Measurements from ENCODE around the gene GHRL. TPM values are rescaled to one million over a fixed set of nuclear protein-coding genes. Genes with fewer than 3 reads are reported as not detected.

Gene GHRL
- total RNA-seq, 2 experiments from 2014 or later: 1.1 to 3.2 TPM

- Histone ChIP-seq H3K27ac (ENCODE audit: low read depth in 1 of 2, low read length in 2 of 2) (no peak overlapping the region), H3K27me3 (ENCODE audit: control insufficient read depth in 1 of 2, insufficient read depth in 2 of 2, low read length in 2 of 2) (no peaks in the 10 kb centered on the region), H3K4me3 (ENCODE audit: low read length) (no peak overlapping the region), H3K9me3 (ENCODE audit: control insufficient read depth in 1 of 2, insufficient read depth in 1 of 2, low read length in 2 of 2) (no peaks in the 10 kb centered on the region), H3K4me1 (ENCODE audit: insufficient read depth, low read length) (no peaks in the 10 kb centered on the region), H3K36me3 (ENCODE audit: insufficient read depth, low read length) (peaks cover 90% of the 10 kb centered on the region)
- H3K27me3 Mint-ChIP-seq: no peaks in the 10 kb centered on the region
- DNase-seq: no peak
- intact Hi-C loops (cut with DNase I, micrococcal nuclease): no loop called here
- ChIA-PET CTCF (no interaction called here), POLR2A (no interaction called here)
- H3K4me1 Mint-ChIP-seq (ENCODE audit: low read depth): peaks cover 5% of the 10 kb centered on the region
- TF ChIP-seq CTCF (IDR thresholded peaks at IDR 0.05): no peak
- no peak for ATAC-seq (ENCODE audit: poor library complexity)
- no peak overlapping the region for H3K4me3 Mint-ChIP-seq
- H3K27ac Mint-ChIP-seq: no peak overlapping the region
- no peaks in the 10 kb centered on the region for H3K9me3 Mint-ChIP-seq
- peaks cover 92% of the 10 kb centered on the region for H3K36me3 Mint-ChIP-seq (ENCODE audit: low read depth)
Measured at GRCh38 chr3:10309736-10310135, 17.0 kb upstream of the GHRL start.

GRCh38 chr3:10308678-10309077, 15.9 kb upstream of the GHRL start:
- no peak for DNase-seq
- POLR2A ChIA-PET: no interaction called here
- H3K4me3 Mint-ChIP-seq: no peak overlapping the region
- no peak overlapping the region for H3K27ac Mint-ChIP-seq
- H3K36me3 Mint-ChIP-seq (ENCODE audit: low read depth): peaks cover 91% of the 10 kb centered on the region
- no peak for TF ChIP-seq CTCF (IDR thresholded peaks at IDR 0.05)
- H3K9me3 ChIP-seq (ENCODE audit: control insufficient read depth in 1 of 2, insufficient read depth in 1 of 2, low read length in 2 of 2): no peaks in the 10 kb centered on the region
- no peak overlapping the region for H3K27ac ChIP-seq (ENCODE audit: low read depth in 1 of 2, low read length in 2 of 2)
- CTCF ChIA-PET: interaction anchor here (0.7 kb wide), 1 partner anchor 284 kb away, joined by 3 read pairs; no protein-coding TSS in a partner anchor
- no peaks in the 10 kb centered on the region for H3K27me3 Mint-ChIP-seq
- H3K27me3 ChIP-seq (ENCODE audit: control insufficient read depth in 1 of 2, insufficient read depth in 2 of 2, low read length in 2 of 2): no peaks in the 10 kb centered on the region
- no peak overlapping the region for H3K4me3 ChIP-seq (ENCODE audit: low read length)
- H3K4me1 ChIP-seq (ENCODE audit: insufficient read depth, low read length): no peaks in the 10 kb centered on the region
- H3K4me1 Mint-ChIP-seq (ENCODE audit: low read depth): no peaks in the 10 kb centered on the region
- no peak for ATAC-seq (ENCODE audit: poor library complexity)
- no peaks in the 10 kb centered on the region for H3K9me3 Mint-ChIP-seq
- peaks cover 90% of the 10 kb centered on the region for H3K36me3 ChIP-seq (ENCODE audit: insufficient read depth, low read length)
- intact Hi-C loops (cut with DNase I, micrococcal nuclease): no loop called here

GRCh38 chr3:10306156-10306555, 13.4 kb upstream of the GHRL start:
- Mint-ChIP-seq H3K36me3 (ENCODE audit: low read depth) (peaks cover 91% of the 10 kb centered on the region), H3K4me1 (ENCODE audit: low read depth) (no peaks in the 10 kb centered on the region), H3K4me3 (no peak overlapping the region), H3K27ac (no peak overlapping the region), H3K27me3 (no peaks in the 10 kb centered on the region), H3K9me3 (no peaks in the 10 kb centered on the region)
- Histone ChIP-seq H3K36me3 (ENCODE audit: insufficient read depth, low read length) (peaks cover 86% of the 10 kb centered on the region), H3K27me3 (ENCODE audit: control insufficient read depth in 1 of 2, insufficient read depth in 2 of 2, low read length in 2 of 2) (no peaks in the 10 kb centered on the region), H3K4me1 (ENCODE audit: insufficient read depth, low read length) (no peaks in the 10 kb centered on the region), H3K4me3 (ENCODE audit: low read length) (no peak overlapping the region), H3K27ac (ENCODE audit: low read depth in 1 of 2, low read length in 2 of 2) (no peak overlapping the region), H3K9me3 (ENCODE audit: control insufficient read depth in 1 of 2, insufficient read depth in 1 of 2, low read length in 2 of 2) (no peaks in the 10 kb centered on the region)
- no peak for TF ChIP-seq CTCF (IDR thresholded peaks at IDR 0.05)
- ChIA-PET CTCF (no interaction called here), POLR2A (no interaction called here)
- intact Hi-C loops (cut with DNase I, micrococcal nuclease): no loop called here
- ATAC-seq (ENCODE audit: poor library complexity) (no peak), DNase-seq (no peak)
